Activated CD4-positive, alpha-beta T cell treated with anti-CD3 and anti-CD28 coated beads, Interleukin-2, amount 10 ng/mL, durations not matched to agents 24 days and 14 days (primary cell): Measurements from ENCODE around the gene CAV2. TPM values are rescaled to one million over a fixed set of nuclear protein-coding genes. Genes with fewer than 3 reads are reported as not detected.
"Not testable (repeated sequence)": the region's sequence is repeated elsewhere in the genome, so short reads cannot be mapped to it uniquely, and the experiment has no call there.

Source experiments
- DNase-seq: peaks from one replicate; pipeline ENCODE4 v3.0.0; 2022
- H3K27ac Mint-ChIP-seq: one replicate; pipeline ENCODE4 v1.8.0; 2022; ENCODE audit warnings: mild to moderate bottlenecking, mixed read lengths
- H3K27me3 Mint-ChIP-seq: one replicate; pipeline ENCODE4 v1.8.0; 2022; ENCODE audit warnings: mixed read lengths
- H3K36me3 Mint-ChIP-seq: one replicate; pipeline ENCODE4 v1.8.0; 2022; ENCODE audit warnings: low read depth, mild to moderate bottlenecking, mixed read lengths
- H3K4me1 Mint-ChIP-seq: one replicate; pipeline ENCODE4 v1.8.0; 2021; ENCODE audit warnings: mixed read lengths
- H3K4me3 Mint-ChIP-seq: one replicate; pipeline ENCODE4 v1.8.0; 2022; ENCODE audit warnings: mild to moderate bottlenecking, moderate library complexity, mixed read lengths
- H3K9me3 Mint-ChIP-seq: one replicate; pipeline ENCODE4 v1.8.0; 2021; ENCODE audit warnings: mixed read lengths
- intact Hi-C: fragments of 100-400 bp; cut with micrococcal nuclease; formaldehyde crosslinking; loops from one replicate; pipeline ENCODE4 v1.15.1; 2023
- total RNA-seq: library from RNA; stranded (reverse); gene quantifications from 2 replicates; pipeline ENCODE4 v1.2.3, GENCODE V29; 2022

Gene CAV2
- total RNA-seq, 1 donor from 2014 or later, result not detected

GRCh38 chr7:116483271-116483942 is 16.1 kb upstream of the CAV2 start:
- DNase-seq, result no peak
- Mint-ChIP-seq H3K27me3 (peaks cover 17% of the 10 kb centered on the region), H3K4me3 (no peak overlapping the region), H3K36me3 (no peaks in the 10 kb centered on the region), H3K9me3 (no peaks in the 10 kb centered on the region), H3K27ac (no peak overlapping the region), H3K4me1 (no peaks in the 10 kb centered on the region)
- intact Hi-C loops, result no loop called here

- H3K36me3 Mint-ChIP-seq, H3K27ac Mint-ChIP-seq, DNase-seq, H3K4me1 Mint-ChIP-seq, intact Hi-C loops, H3K9me3 Mint-ChIP-seq, H3K4me3 Mint-ChIP-seq: not testable (repeated sequence)
- H3K27me3 Mint-ChIP-seq, result peaks cover 14% of the 10 kb centered on the region
Observed at GRCh38 chr7:116484389-116484788, 15.1 kb upstream of the CAV2 start.

DNA sequence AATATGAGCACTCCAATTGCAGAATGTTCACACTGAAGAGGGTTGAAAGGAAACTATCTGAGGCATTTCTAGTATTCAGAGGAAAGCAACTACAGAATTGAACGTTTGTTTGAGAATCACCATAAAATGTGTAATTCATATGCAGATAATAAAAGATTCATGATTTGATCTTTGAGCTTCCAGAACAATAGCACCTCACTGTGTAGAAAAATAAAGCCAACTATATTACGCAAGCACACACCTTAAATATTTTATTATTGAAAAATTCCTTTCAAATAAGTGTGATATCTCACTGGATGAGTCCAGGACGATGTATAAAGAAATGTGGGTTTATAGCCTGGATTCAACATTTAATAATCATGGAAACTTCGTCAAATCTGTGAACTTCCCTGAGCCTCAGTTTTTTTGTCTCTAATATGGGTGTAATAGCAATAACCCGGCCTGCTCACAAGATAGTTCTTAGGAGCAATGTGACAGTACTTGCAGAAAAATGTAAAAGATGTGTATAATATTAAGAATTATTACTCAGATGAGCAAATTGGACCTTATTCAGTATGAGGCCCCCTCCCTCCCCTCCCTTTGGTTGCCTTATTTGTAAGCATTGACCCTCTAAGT is 11.5 kb upstream of the CAV2 start:
- H3K36me3 Mint-ChIP-seq, result no peaks in the 10 kb centered on the region
- H3K4me3 Mint-ChIP-seq, result no peak overlapping the region
- no peaks in the 10 kb centered on the region for H3K4me1 Mint-ChIP-seq
- H3K27me3 Mint-ChIP-seq, result peaks cover 28% of the 10 kb centered on the region
- DNase-seq, result no peak
- H3K27ac Mint-ChIP-seq, result no peak overlapping the region
- intact Hi-C loops, result no loop called here
- H3K9me3 Mint-ChIP-seq, result no peaks in the 10 kb centered on the region

- no peak for DNase-seq
- no peak overlapping the region for H3K4me3 Mint-ChIP-seq
- no peaks in the 10 kb centered on the region for H3K36me3 Mint-ChIP-seq
- intact Hi-C loops, result no loop called here
- no peaks in the 10 kb centered on the region for H3K4me1 Mint-ChIP-seq
- no peaks in the 10 kb centered on the region for H3K9me3 Mint-ChIP-seq
- peaks cover 27% of the 10 kb centered on the region for H3K27me3 Mint-ChIP-seq
- H3K27ac Mint-ChIP-seq, result no peak overlapping the region
Observed at GRCh38 chr7:116490351-116490750, 9.2 kb upstream of the CAV2 start.

- intact Hi-C loops, result no loop called here
- no peak overlapping the region for H3K27ac Mint-ChIP-seq
Observed at GRCh38 chr7:116491887-116492653, 7.5 kb upstream of the CAV2 start.

GRCh38 chr7:116492654-116493109 is 6.9 kb upstream of the CAV2 start:
- Mint-ChIP-seq H3K4me1 (no peaks in the 10 kb centered on the region), H3K36me3 (no peaks in the 10 kb centered on the region), H3K27ac (no peak overlapping the region), H3K9me3 (no peaks in the 10 kb centered on the region), H3K27me3 (peaks cover 36% of the 10 kb centered on the region), H3K4me3 (no peak overlapping the region)
- intact Hi-C loops, result no loop called here
- no peak for DNase-seq

More at GRCh38 chr7:116491887-116492653, 7.5 kb upstream of the CAV2 start:
- Mint-ChIP-seq H3K27me3 (peaks cover 32% of the 10 kb centered on the region), H3K9me3 (no peaks in the 10 kb centered on the region), H3K4me1 (no peaks in the 10 kb centered on the region), H3K36me3 (no peaks in the 10 kb centered on the region), H3K4me3 (no peak overlapping the region)
- DNase-seq, result no peak

GRCh38 chr7:116493449-116493848 is 6.1 kb upstream of the CAV2 start:
- H3K9me3 Mint-ChIP-seq, result no peaks in the 10 kb centered on the region
- H3K36me3 Mint-ChIP-seq, result no peaks in the 10 kb centered on the region
- no peaks in the 10 kb centered on the region for H3K4me1 Mint-ChIP-seq
- H3K27ac Mint-ChIP-seq, result no peak overlapping the region
- peaks cover 43% of the 10 kb centered on the region for H3K27me3 Mint-ChIP-seq
- no peak overlapping the region for H3K4me3 Mint-ChIP-seq
- no peak for DNase-seq
- intact Hi-C loops, result no loop called here

DNA sequence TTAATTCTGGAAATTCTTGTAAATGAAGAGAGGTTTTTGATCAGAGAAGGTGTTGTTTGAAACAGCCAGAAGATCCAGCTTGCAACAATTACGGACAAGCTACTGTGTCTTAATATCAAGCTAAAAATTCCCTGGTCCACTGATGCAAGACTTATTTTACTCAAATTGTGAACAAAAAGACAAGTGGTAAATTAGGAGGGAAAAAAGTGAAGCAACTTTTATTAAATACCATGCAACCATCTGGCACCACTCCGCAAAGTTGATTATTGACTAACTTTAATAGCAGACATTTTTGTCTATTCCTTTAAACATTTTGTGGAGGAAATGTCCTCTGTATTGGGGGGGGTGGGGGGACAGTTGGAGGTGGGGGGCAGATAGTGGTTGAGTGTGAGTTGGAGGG is 5.1 kb upstream of the CAV2 start:
- H3K9me3 Mint-ChIP-seq, result no peaks in the 10 kb centered on the region

DNA sequence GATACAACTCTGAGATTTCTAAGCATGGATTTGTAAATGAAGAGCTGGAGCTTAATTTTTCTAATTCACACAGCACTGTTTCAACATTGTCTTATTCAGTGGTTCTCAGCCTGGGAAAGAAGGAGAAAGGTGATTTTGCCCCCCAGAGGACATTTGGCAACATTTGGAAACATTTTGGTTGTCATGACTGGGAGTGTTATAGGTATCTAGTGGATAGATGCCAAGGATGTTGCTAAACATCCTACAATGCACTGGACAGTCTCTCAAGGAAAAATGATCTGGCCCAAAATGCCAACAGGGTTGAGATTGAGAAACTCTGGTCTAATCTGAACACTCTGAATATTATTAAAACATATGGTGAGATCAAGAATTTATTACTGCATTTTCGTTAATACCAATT is 3.8 kb upstream of the CAV2 start:
- H3K4me1 Mint-ChIP-seq, result peaks cover 8% of the 10 kb centered on the region
- H3K36me3 Mint-ChIP-seq, result no peaks in the 10 kb centered on the region
- no peaks in the 10 kb centered on the region for H3K9me3 Mint-ChIP-seq
- intact Hi-C loops, result no loop called here
- no peak for DNase-seq
- peaks cover 50% of the 10 kb centered on the region for H3K27me3 Mint-ChIP-seq
- H3K4me3 Mint-ChIP-seq, result no peak overlapping the region
- no peak overlapping the region for H3K27ac Mint-ChIP-seq

More for the DNA sequence above, 5.1 kb upstream of the CAV2 start:
- Mint-ChIP-seq H3K36me3 (no peaks in the 10 kb centered on the region), H3K27me3 (peaks cover 50% of the 10 kb centered on the region), H3K27ac (no peak overlapping the region), H3K4me3 (no peak overlapping the region), H3K4me1 (no peaks in the 10 kb centered on the region)
- no peak for DNase-seq
- intact Hi-C loops, result no loop called here

DNA sequence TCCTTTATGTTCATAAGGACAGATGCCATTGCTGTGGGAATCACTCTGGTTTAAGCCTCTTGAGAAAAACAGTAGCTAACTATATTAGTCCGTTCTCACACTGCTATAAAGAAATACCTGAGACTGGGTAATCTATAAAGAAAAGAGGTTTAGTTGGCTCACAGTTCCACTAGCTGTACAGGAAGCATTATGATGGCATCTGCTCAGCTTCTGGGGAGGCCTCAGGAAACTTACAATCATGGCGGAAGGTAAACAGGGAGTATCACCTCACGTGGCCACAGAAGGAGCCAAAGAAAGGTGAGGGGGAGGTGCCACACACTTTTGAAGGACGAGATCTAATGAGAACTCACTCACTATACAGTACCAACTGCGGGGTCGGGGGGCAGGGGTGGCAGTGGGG is 2.9 kb upstream of the CAV2 start:
- Mint-ChIP-seq H3K4me3 (no peak overlapping the region), H3K9me3 (no peaks in the 10 kb centered on the region), H3K27me3 (peaks cover 48% of the 10 kb centered on the region), H3K36me3 (no peaks in the 10 kb centered on the region), H3K27ac (no peak overlapping the region), H3K4me1 (peaks cover 9% of the 10 kb centered on the region)
- no peak for DNase-seq
- intact Hi-C loops, result no loop called here

GRCh38 chr7:116497708-116498107 is 1.8 kb upstream of the CAV2 start:
- intact Hi-C loops, result no loop called here
- no peak for DNase-seq
- Mint-ChIP-seq H3K9me3 (no peaks in the 10 kb centered on the region), H3K27me3 (peaks cover 51% of the 10 kb centered on the region), H3K4me1 (peaks cover 9% of the 10 kb centered on the region), H3K4me3 (no peak overlapping the region), H3K36me3 (no peaks in the 10 kb centered on the region), H3K27ac (no peak overlapping the region)

DNA sequence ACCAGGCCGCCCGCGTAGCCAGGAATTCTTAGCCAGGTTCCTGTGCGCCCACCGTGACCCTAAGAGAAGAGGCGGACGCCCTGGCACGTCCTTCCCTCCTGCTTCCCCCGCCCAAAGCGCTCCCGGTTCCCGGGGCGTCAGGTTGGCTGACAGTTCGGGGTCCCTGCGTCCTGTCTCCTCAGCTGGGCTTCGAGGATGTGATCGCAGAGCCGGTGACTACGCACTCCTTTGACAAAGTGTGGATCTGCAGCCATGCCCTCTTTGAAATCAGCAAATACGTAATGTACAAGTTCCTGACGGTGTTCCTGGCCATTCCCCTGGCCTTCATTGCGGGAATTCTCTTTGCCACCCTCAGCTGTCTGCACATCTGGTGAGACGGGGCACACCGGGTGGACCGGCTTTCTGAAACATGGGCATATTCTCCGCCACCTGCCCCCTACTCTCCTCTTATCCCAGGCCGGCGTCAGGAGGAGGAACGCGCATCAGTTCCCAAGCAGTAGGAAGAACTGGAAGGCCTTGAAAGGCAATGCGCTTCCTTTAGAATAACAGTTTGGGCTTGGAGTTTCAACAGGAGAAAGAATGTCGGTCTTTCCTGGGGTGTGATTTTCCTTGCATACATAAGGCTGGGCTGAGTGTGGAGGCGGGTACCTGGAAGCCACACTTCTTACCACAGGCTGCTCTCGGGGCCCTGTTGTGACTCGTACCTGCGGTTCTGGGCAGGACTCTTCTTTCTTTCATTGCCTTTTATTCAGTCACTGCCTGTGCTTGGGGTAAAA is 728 bp downstream of the CAV2 start:
- intact Hi-C loops, result loop anchor here (1.0 kb wide), 1 partner anchor 26 kb away; no protein-coding TSS in a partner anchor
- peaks cover 58% of the 10 kb centered on the region for H3K27me3 Mint-ChIP-seq
- peak overlapping the region; percentile 45 for H3K4me3 Mint-ChIP-seq
- H3K9me3 Mint-ChIP-seq, result no peaks in the 10 kb centered on the region
- peak; percentile 66 for DNase-seq
- H3K36me3 Mint-ChIP-seq, result no peaks in the 10 kb centered on the region
- H3K27ac Mint-ChIP-seq, result no peak overlapping the region
- peaks cover 9% of the 10 kb centered on the region for H3K4me1 Mint-ChIP-seq

DNA sequence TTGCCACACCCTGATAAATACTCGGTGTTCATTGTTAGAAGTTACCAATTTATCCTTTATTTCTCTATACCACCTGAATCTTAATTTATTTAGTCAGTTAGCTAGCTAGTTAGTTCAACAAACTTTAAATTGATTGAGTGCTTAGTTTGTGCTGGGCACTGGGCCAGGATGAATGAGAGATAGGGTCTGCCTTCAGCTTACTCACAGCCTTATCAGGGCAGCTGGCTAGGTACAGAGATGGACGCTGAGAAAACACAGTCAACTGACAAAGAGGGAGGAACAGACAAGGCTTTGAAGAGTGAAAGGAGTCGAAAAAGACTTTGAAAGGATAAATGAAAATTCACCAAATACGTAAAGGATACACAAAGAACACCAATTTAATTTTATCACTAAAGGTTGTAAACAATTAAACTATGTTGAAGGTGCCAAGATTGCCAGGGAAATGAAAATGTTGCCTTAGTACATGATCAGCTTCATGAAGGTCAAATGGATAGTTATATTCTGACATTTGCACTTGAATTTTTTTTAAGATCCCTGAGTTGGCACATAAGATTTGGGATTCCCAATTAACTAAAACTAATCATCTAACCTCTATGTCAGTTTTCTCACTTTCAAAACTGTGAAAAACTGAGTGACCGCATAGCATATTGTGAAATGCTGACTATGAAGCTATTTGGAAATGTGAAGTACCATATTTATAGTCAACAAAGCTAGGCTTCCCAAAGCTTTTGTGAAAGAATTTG is 2.1 kb downstream of the CAV2 start:
- H3K27me3 Mint-ChIP-seq, result peaks cover 60% of the 10 kb centered on the region
- H3K36me3 Mint-ChIP-seq, result no peaks in the 10 kb centered on the region
- H3K4me3 Mint-ChIP-seq, result no peak overlapping the region
- no peak overlapping the region for H3K27ac Mint-ChIP-seq
- peaks cover 9% of the 10 kb centered on the region for H3K4me1 Mint-ChIP-seq
- DNase-seq, result no peak
- H3K9me3 Mint-ChIP-seq, result no peaks in the 10 kb centered on the region
- intact Hi-C loops, result no loop called here
